GM12878 (cell line): Measurements from ENCODE around the gene DNTT. TPM values are rescaled to one million over a fixed set of nuclear protein-coding genes. Genes with fewer than 3 reads are reported as not detected.

Source experiments
- ASH2L ChIP-seq: fragments of 300-600, 200-600 bp; sonication (generic); IDR thresholded peaks from 2 replicates; pipeline ENCODE4 v1.6.1; 2017; ENCODE audit warnings: low read depth, mild to moderate bottlenecking, borderline replicate concordance
- CHD2 ChIP-seq: IDR thresholded peaks from 2 replicates; pipeline ENCODE4 v1.6.1; 2011; ENCODE audit warnings: low read depth, low read length, improper control_type of control experiment, borderline replicate concordance
- EED ChIP-seq: sonication (generic); IDR thresholded peaks from 2 replicates; pipeline ENCODE4 v1.6.1; 2016; ENCODE audit warnings: antibody characterized with exemption, low read depth
- ETV6 ChIP-seq, 2 experiments: fragments of 450-650 bp in 1 of 2; IDR thresholded peaks in 1 of 2; conservative IDR thresholded peaks in 1 of 2; 2 replicates each; pipeline ENCODE4 v1.6.1; 2014; ENCODE audit warnings: antibody characterized with exemption in 1 of 2, borderline replicate concordance in 1 of 2, low read depth in 1 of 2, mild to moderate bottlenecking in 1 of 2, moderate library complexity in 1 of 2
- MTA2 ChIP-seq: fragments of 450-650 bp; IDR thresholded peaks from 2 replicates; pipeline ENCODE4 v1.6.1; 2016; ENCODE audit warnings: low read depth, mild to moderate bottlenecking, moderate library complexity
- NFYB ChIP-seq: IDR thresholded peaks from 2 replicates; pipeline ENCODE4 v1.6.1; 2011; ENCODE audit warnings: low read depth, mild to moderate bottlenecking, low read length, improper control_type of control experiment, moderate library complexity; ENCODE audit not compliant: insufficient read depth
- RAD21 ChIP-seq: IDR thresholded peaks from 2 replicates; pipeline ENCODE4 v1.6.1; 2011; ENCODE audit warnings: mild to moderate bottlenecking, low read depth, low read length, moderate library complexity; ENCODE audit not compliant: insufficient read depth
- REST ChIP-seq: IDR thresholded peaks from 2 replicates; pipeline ENCODE4 v1.6.1; 2012; ENCODE audit warnings: mild to moderate bottlenecking, low read depth, low read length
- SPI1 ChIP-seq: IDR thresholded peaks from 2 replicates; pipeline ENCODE4 v1.6.1; 2011; ENCODE audit warnings: low read depth, mild to moderate bottlenecking, low read length, moderate library complexity, borderline replicate concordance; ENCODE audit not compliant: insufficient read depth
- STAT1 ChIP-seq: fragments of 450-650 bp; conservative IDR thresholded peaks from 2 replicates; pipeline ENCODE4 v1.6.1; 2014; ENCODE audit warnings: antibody characterized with exemption, mild to moderate bottlenecking
- USF2 ChIP-seq: IDR thresholded peaks from 2 replicates; pipeline ENCODE4 v1.6.1; 2011; ENCODE audit warnings: low read depth, low read length, improper control_type of control experiment, borderline replicate concordance
- YY1 ChIP-seq: IDR thresholded peaks from 2 replicates; pipeline ENCODE4 v1.6.1; 2011; ENCODE audit warnings: low read depth, mild to moderate bottlenecking, low read length
- polyA plus RNA-seq, 11 experiments: library from polyadenylated mRNA; depleted of rRNA in 4 of 11; unstranded in 6 of 11; stranded (reverse) in 5 of 11; fragments of >200 nt; fragmentation: Nextera tagmentation in 4 of 11; fragmentation: Illumina TruSeq in 1 of 11; extraction: Ambion mirVana in 4 of 11; extraction: Trizol in 1 of 11; gene quantifications; 1 replicate in 1 of 11; 2 replicates in 10 of 11; pipeline versions ENCODE4 v1.2.1 to v1.2.3, GENCODE V29; 2011 to 2016; ENCODE audit warnings: inconsistent platforms in 2 of 11, missing spikeins in 2 of 11, low read depth in 1 of 11
- total RNA-seq, 4 experiments: library from RNA; depleted of rRNA in 3 of 4; stranded (reverse); fragments of >200 nt in 3 of 4; fragmentation: Illumina TruSeq in 1 of 4; extraction: Trizol in 1 of 4; gene quantifications; 2 replicates each; pipeline versions ENCODE4 v1.2.1 to v1.2.3, GENCODE V29; 2013 to 2021
- TF ChIP-seq, protein P1 (sequence below): fragments of 450-650 bp; conservative IDR thresholded peaks from 2 replicates; pipeline ENCODE4 v1.6.1; 2017; ENCODE audit warnings: mild to moderate bottlenecking, moderate library complexity
- TF ChIP-seq, protein P2 (sequence below): fragments of 450-650 bp; IDR thresholded peaks from 2 replicates; pipeline ENCODE4 v1.6.1; 2018; ENCODE audit warnings: mild to moderate bottlenecking, low read depth, moderate library complexity; ENCODE audit not compliant: partially characterized antibody

DNTT gene
- total and polyA plus RNA-seq, 10 of the 15 experiments (the other 5 are each of a cell fraction or from before 2014, with no cell fraction given) = 0.06 to 0.13 (median 0.09) TPM; not detected in 5

DNA sequence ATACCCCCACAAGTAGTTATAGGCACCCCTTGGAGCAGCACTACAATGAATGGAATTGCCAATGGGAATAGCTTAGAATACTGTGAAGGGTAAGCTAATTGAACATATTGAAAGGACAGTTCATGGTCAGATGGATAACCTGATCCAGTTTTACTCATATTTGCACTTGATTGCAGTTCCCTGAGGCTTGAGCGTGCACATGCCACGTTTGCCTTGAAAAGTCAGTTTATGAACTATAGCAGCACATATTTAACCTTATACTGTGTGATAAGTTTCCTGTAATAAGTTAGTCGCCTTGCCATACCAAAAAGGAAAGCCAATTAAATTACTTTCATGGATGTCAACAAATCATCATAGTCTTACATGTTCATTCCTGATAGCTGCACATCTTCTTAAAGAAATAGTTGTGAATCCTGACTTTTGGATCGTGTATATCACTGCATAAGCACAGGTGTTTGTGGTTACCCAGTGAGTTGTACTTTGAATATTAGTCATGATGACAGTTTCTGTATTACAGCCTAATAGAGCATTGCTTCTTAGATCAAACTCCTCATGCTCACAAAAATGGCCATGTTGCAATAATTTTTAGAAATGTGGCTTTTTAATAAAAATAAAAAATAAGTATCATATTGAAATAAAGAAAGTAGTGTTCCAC lies 21.6 kb downstream of the DNTT start (continued):
- no peak for TF ChIP-seq ASH2L
- no peak for TF ChIP-seq RAD21
- no peak for TF ChIP-seq SPI1
- peak; percentile 32; the same call in 1 of the 2 replicates for TF ChIP-seq MTA2
- TF ChIP-seq, protein P1, sequence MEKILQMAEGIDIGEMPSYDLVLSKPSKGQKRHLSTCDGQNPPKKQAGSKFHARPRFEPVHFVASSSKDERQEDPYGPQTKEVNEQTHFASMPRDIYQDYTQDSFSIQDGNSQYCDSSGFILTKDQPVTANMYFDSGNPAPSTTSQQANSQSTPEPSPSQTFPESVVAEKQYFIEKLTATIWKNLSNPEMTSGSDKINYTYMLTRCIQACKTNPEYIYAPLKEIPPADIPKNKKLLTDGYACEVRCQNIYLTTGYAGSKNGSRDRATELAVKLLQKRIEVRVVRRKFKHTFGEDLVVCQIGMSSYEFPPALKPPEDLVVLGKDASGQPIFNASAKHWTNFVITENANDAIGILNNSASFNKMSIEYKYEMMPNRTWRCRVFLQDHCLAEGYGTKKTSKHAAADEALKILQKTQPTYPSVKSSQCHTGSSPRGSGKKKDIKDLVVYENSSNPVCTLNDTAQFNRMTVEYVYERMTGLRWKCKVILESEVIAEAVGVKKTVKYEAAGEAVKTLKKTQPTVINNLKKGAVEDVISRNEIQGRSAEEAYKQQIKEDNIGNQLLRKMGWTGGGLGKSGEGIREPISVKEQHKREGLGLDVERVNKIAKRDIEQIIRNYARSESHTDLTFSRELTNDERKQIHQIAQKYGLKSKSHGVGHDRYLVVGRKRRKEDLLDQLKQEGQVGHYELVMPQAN = no peak
- no peak for TF ChIP-seq YY1
- TF ChIP-seq USF2 = no peak
- no peak for TF ChIP-seq ETV6 (conservative IDR thresholded peaks at IDR 0.05 in 1 of 2, IDR thresholded peaks at IDR 0.05 in 1 of 2; ENCODE audit: borderline replicate concordance in 1 of 2, low read depth in 1 of 2)
- no peak for TF ChIP-seq REST
- TF ChIP-seq NFYB = no peak
- TF ChIP-seq, protein P2, sequence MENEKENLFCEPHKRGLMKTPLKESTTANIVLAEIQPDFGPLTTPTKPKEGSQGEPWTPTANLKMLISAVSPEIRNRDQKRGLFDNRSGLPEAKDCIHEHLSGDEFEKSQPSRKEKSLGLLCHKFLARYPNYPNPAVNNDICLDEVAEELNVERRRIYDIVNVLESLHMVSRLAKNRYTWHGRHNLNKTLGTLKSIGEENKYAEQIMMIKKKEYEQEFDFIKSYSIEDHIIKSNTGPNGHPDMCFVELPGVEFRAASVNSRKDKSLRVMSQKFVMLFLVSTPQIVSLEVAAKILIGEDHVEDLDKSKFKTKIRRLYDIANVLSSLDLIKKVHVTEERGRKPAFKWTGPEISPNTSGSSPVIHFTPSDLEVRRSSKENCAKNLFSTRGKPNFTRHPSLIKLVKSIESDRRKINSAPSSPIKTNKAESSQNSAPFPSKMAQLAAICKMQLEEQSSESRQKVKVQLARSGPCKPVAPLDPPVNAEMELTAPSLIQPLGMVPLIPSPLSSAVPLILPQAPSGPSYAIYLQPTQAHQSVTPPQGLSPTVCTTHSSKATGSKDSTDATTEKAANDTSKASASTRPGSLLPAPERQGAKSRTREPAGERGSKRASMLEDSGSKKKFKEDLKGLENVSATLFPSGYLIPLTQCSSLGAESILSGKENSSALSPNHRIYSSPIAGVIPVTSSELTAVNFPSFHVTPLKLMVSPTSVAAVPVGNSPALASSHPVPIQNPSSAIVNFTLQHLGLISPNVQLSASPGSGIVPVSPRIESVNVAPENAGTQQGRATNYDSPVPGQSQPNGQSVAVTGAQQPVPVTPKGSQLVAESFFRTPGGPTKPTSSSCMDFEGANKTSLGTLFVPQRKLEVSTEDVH = no peak
- no peak for TF ChIP-seq CHD2
- no peak for TF ChIP-seq STAT1
- TF ChIP-seq EED = 0 out of 2 replicates have a peak, but pooled peaks have one; percentile 41
